SK-N-SH (cell line): ENCODE data around the gene LAMP5. TPM values are rescaled to one million over a fixed set of nuclear protein-coding genes. Genes with fewer than 3 reads are reported as not detected.

Experiments
- CTCF ChIA-PET: fragments of 300-600, 350-600 bp; formaldehyde crosslinking; extraction: SDS; loops from one replicate; lab custom pipeline; 2021; lab: Yijun Ruan, JAX
- POLR2A ChIA-PET: fragments of 350-600 bp; sonication (Branson Sonifier 250); formaldehyde crosslinking; extraction: SDS; loops from one replicate; lab custom pipeline; 2020; ENCODE audit warnings: antibody characterized with exemption, inconsistent platforms; lab: Yijun Ruan, JAX
- DNase-seq: peaks from one replicate; pipeline ENCODE4 v3.0.0; 2012
- H2AFZ ChIP-seq: fragments of 200-600 bp; sonication (generic); 2 replicates; pipeline ENCODE4 v1.8.1; 2016; ENCODE audit warnings: antibody characterized with exemption, mild to moderate bottlenecking, low read depth
- H3F3A ChIP-seq: fragments of 200-600 bp; sonication (generic); replicated peaks from 2 replicates; pipeline ENCODE3; 2016; ENCODE audit warnings: antibody characterized with exemption, mild to moderate bottlenecking; ENCODE audit not compliant: insufficient read depth
- H3K27ac ChIP-seq, 2 experiments: fragments of 200-500 bp in 1 of 2; fragments of 200-600 bp in 1 of 2; sonication (Bioruptor generic) in 1 of 2; sonication (generic), shearing (Covaris generic) in 1 of 2; 2 replicates each; pipeline versions ENCODE4 v1.5.1 to v1.6.1; 2014 to 2016; ENCODE audit warnings: low read depth in 2 of 2, inconsistent platforms in 1 of 2, low read length in 1 of 2, mild to moderate bottlenecking in 1 of 2, mixed read lengths in 1 of 2
- H3K27me3 ChIP-seq: fragments of 200-600 bp; sonication (generic), shearing (Covaris generic); 2 replicates; pipeline ENCODE4 v1.6.1; 2016; ENCODE audit warnings: mixed run types; ENCODE audit not compliant: insufficient read depth
- H3K36me3 ChIP-seq, 2 experiments: fragments of 200-500 bp in 1 of 2; fragments of 200-600 bp in 1 of 2; sonication (Bioruptor generic) in 1 of 2; sonication (generic) in 1 of 2; replicated peaks in 1 of 2; 2 replicates each; pipeline versions ENCODE3 to v1.5.1; 2014 to 2016; ENCODE audit warnings: low read length in 1 of 2, mild to moderate bottlenecking in 1 of 2; ENCODE audit not compliant: insufficient read depth in 2 of 2, control insufficient read depth in 1 of 2
- H3K4me1 ChIP-seq, 2 experiments: fragments of 200-500 bp in 1 of 2; fragments of 200-600 bp in 1 of 2; sonication (Bioruptor generic) in 1 of 2; sonication (generic), shearing (Covaris generic) in 1 of 2; 2 replicates each; pipeline versions ENCODE4 v1.5.1 to v1.6.1; 2014 to 2016; ENCODE audit warnings: low read depth in 1 of 2, low read length in 1 of 2, mixed run types in 1 of 2; ENCODE audit not compliant: insufficient read depth in 2 of 2, control insufficient read depth in 1 of 2
- H3K4me2 ChIP-seq: fragments of 200-600 bp; sonication (generic), shearing (Covaris generic); 2 replicates; pipeline ENCODE4 v1.6.1; 2017; ENCODE audit warnings: mixed run types
- H3K4me3 ChIP-seq, 2 experiments: fragments of 200-500 bp in 1 of 2; fragments of 200-600 bp in 1 of 2; sonication (Bioruptor generic) in 1 of 2; sonication (generic), shearing (Covaris generic) in 1 of 2; 2 replicates each; pipeline versions ENCODE4 v1.5.1 to v1.8.1; 2014 to 2016; ENCODE audit warnings: low read depth in 2 of 2, inconsistent platforms in 1 of 2, low read length in 1 of 2, mild to moderate bottlenecking in 1 of 2, mixed read lengths in 1 of 2, moderate library complexity in 1 of 2
- H3K79me2 ChIP-seq: fragments of 200-600 bp; sonication (generic); 2 replicates; pipeline ENCODE4 v1.8.1; 2017; ENCODE audit warnings: mild to moderate bottlenecking; ENCODE audit not compliant: insufficient read depth
- H3K9ac ChIP-seq: fragments of 200-600 bp; sonication (generic); 2 replicates; pipeline ENCODE4 v1.6.1; 2017; ENCODE audit warnings: mixed run types
- H3K9me2 ChIP-seq: fragments of 200-600 bp; sonication (generic); 2 replicates; pipeline ENCODE4 v1.6.1; 2017; ENCODE audit warnings: mixed run types
- H3K9me3 ChIP-seq: fragments of 200-600 bp; sonication (generic); 2 replicates; pipeline ENCODE4 v1.6.1; 2017; ENCODE audit warnings: mixed run types, mild to moderate bottlenecking, moderate library complexity
- H4K20me1 ChIP-seq: fragments of 200-600 bp; sonication (generic); 2 replicates; pipeline ENCODE4 v1.6.1; 2017; ENCODE audit warnings: mild to moderate bottlenecking, mixed run types; ENCODE audit not compliant: insufficient read depth
- CTCF ChIP-seq: fragments of 200-600 bp; sonication (generic); IDR thresholded peaks from 2 replicates; pipeline ENCODE4 v1.6.1; 2017; ENCODE audit warnings: antibody characterized with exemption, mild to moderate bottlenecking, moderate library complexity
- FOSL2 ChIP-seq: IDR thresholded peaks from 2 replicates; pipeline ENCODE4 v1.4.0; 2012; ENCODE audit warnings: low read depth, mild to moderate bottlenecking, moderate library complexity, borderline replicate concordance
- JUND ChIP-seq: IDR thresholded peaks from 2 replicates; pipeline ENCODE4 v1.4.0; 2012
- MEF2A ChIP-seq: IDR thresholded peaks from 2 replicates; pipeline ENCODE4 v1.4.0; 2012; ENCODE audit warnings: low read depth, borderline replicate concordance
- RAD21 ChIP-seq: IDR thresholded peaks from 2 replicates; pipeline ENCODE4 v1.6.1; 2012; ENCODE audit warnings: mild to moderate bottlenecking, low read length
- SIN3A ChIP-seq: IDR thresholded peaks from 2 replicates; pipeline ENCODE4 v1.6.1; 2012; ENCODE audit warnings: low read depth, mild to moderate bottlenecking, low read length, moderate library complexity, borderline replicate concordance
- TAF1 ChIP-seq: IDR thresholded peaks from 2 replicates; pipeline ENCODE4 v1.6.1; 2012; ENCODE audit warnings: low read depth, mild to moderate bottlenecking, low read length, moderate library complexity, borderline replicate concordance
- TCF12 ChIP-seq: IDR thresholded peaks from 2 replicates; pipeline ENCODE4 v1.4.0; 2012
- WGBS: methylation state at CpG from one replicate; pipeline ENCODE4 v1.1.6; 2017; ENCODE audit warnings: low lambda C conversion rate; 5-methylcytosine and 5-hydroxymethylcytosine counted together
- polyA plus RNA-seq, 3 experiments: library from polyadenylated mRNA; depleted of rRNA; stranded (reverse); fragments of >200 nt; gene quantifications; 2 replicates each; pipeline ENCODE4 v1.2.3, GENCODE V29; 2012
- TF ChIP-seq, protein P1 (sequence below): IDR thresholded peaks from 2 replicates; pipeline ENCODE4; 2012
- TF ChIP-seq, protein P2 (sequence below): fragments of 150-350 bp; IDR thresholded peaks from 2 replicates; pipeline ENCODE4 v1.6.1; 2016; ENCODE audit warnings: mild to moderate bottlenecking, low read depth, low read length

The LAMP5 gene
- polyA plus RNA-seq, 1 of the 3 experiments (the other 2 are of a cell fraction): 4.8 TPM

GRCh38 chr20:9467995-9468394 lies 46.4 kb upstream of the LAMP5 start (continued):
- TF ChIP-seq TAF1 (no peak), RAD21 (peak; percentile 82), MEF2A (no peak), SIN3A (no peak), CTCF (peak; percentile 76), JUND (no peak)
- TF ChIP-seq, protein P1, sequence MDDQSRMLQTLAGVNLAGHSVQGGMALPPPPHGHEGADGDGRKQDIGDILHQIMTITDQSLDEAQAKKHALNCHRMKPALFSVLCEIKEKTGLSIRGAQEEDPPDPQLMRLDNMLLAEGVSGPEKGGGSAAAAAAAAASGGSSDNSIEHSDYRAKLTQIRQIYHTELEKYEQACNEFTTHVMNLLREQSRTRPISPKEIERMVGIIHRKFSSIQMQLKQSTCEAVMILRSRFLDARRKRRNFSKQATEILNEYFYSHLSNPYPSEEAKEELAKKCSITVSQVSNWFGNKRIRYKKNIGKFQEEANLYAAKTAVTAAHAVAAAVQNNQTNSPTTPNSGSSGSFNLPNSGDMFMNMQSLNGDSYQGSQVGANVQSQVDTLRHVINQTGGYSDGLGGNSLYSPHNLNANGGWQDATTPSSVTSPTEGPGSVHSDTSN: no peak
- TF ChIP-seq, protein P2, sequence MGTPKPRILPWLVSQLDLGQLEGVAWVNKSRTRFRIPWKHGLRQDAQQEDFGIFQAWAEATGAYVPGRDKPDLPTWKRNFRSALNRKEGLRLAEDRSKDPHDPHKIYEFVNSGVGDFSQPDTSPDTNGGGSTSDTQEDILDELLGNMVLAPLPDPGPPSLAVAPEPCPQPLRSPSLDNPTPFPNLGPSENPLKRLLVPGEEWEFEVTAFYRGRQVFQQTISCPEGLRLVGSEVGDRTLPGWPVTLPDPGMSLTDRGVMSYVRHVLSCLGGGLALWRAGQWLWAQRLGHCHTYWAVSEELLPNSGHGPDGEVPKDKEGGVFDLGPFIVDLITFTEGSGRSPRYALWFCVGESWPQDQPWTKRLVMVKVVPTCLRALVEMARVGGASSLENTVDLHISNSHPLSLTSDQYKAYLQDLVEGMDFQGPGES: no peak

DNA sequence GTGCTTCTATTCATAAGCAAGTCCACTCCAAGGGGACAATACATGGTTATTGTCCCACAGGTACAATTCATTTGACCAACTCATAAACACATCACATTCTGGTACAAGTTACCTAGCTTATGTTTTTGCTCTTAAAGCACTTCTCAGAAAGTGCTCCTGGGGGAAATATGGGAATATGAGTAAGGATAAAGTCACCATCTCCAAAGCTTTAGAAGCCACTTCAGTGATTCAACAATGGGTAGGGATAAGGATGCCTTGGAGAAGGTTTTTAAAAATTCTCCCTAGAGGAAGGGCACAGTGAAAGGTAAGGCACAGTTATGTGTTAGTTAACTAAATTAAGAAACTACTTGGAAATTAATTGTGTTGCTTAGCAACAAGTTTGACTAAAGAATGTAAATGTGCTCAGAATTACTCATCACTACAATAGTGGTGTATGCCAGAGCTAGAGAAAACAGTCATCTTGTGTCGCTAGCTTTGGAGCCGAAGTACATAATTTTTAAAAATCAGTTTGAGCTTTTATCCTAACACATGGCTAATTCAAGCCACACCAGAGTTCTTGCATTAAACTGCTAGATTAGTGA lies 39.5 kb upstream of the LAMP5 start:
- Histone ChIP-seq H3K27me3 (no peaks in the 10 kb centered on the region), H3K36me3 (peaks cover 3 to 16% of the 10 kb centered on the region in 2 experiments)

More for the DNA sequence above, 39.5 kb upstream of the LAMP5 start:
- ChIA-PET POLR2A (no interaction called here), CTCF (interaction anchor here (0.5 to 3.9 kb wide), 6 partner anchors 9 to 621 kb away, joined by 3 to 23 read pairs (median 4); no protein-coding TSS in a partner anchor)
- Histone ChIP-seq H3K9me2 (no peaks in the 10 kb centered on the region), H3K9me3 (no peaks in the 10 kb centered on the region), H3K79me2 (no peaks in the 10 kb centered on the region), H3K4me3 (no peak overlapping the region), H3K4me1 (peaks cover 11 to 18% of the 10 kb centered on the region in 2 experiments; a peak in 3 of 4 replicates), H2AFZ (peak overlapping the region; percentile 26; the same call in 1 of the 2 replicates), H4K20me1 (no peaks in the 10 kb centered on the region), H3K4me2 (peak overlapping the region; percentile 23; the same call in 1 of the 2 replicates), H3F3A (peaks cover 11% of the 10 kb centered on the region), H3K27ac (peak overlapping the region; percentile 43 to 71), H3K9ac (peak overlapping the region; percentile 23; the same call in 1 of the 2 replicates)
- WGBS: 62% methylated on average over 2 of the region's 2 CpGs
- no peak for TF ChIP-seq MEF2A
- TF ChIP-seq TCF12: 0 out of 2 replicates have a peak, but pooled peaks have one; percentile 27
- TF ChIP-seq CTCF: no peak
- TF ChIP-seq FOSL2: peak; percentile 47; the same call in 1 of the 2 replicates
- DNase-seq: no peak
